Skin of body (tissue), 2 donors: ENCODE data around the gene SLC10A7. TPM values are rescaled to one million over a fixed set of nuclear protein-coding genes. Genes with fewer than 3 reads are reported as not detected.

Experiments used
- DNase-seq: peaks from one replicate; lab custom pipeline; 2025; lab: John Stamatoyannopoulos, UW
- total RNA-seq: library from RNA; depleted of rRNA; stranded (reverse); fragments of >200 nt; gene quantifications from one replicate; pipeline ENCODE4 v1.2.3, GENCODE V29; 2014

Gene SLC10A7
- total RNA-seq, 1 donor from 2014 or later, result 19.6 TPM

GRCh38 chr4:146263793-146264192 is 257.9 kb downstream of the SLC10A7 start:
- no peak for DNase-seq

GRCh38 chr4:146261041-146261440 is 260.7 kb downstream of the SLC10A7 start:
- DNase-seq, result no peak

GRCh38 chr4:146260521-146260920 is 261.2 kb downstream of the SLC10A7 start:
- no peak for DNase-seq

DNA sequence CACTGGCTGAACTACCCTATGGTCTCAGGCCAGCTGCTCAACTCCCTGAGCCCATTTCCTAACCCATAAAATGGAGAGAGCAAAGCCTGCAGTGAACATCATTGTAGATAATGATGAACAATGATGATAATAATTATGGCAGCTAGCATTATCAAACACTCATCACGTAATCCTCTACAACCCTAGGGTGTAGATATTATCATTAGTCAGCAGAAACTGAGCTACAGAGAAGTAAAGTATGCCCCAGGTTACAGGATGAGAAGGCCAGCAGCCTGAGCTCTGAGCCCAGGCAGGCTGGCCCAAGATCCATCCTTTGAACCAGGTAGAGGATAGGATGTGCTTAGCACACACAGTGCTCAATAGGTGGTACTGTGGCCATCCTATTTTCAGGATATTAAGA is 264.2 kb downstream of the SLC10A7 start:
- no peak for DNase-seq

DNA sequence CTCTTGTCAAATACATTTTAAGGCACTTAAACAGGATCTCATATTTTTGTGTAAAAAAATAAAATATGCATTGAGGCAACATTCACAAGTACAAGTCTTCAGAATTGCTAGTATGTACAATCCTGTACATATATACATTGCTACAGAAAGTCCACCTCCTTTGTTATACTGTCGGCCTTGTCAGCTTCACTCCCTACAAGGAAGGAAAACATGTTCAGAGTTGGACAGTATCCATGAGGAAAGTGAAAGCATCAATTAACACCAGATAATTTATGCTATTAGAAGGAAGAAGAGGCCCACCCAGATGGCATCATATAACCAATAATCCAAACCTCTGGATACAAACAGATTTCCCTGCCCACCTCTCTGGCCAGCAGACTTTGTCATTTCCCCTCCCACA is 265.4 kb downstream of the SLC10A7 start:
- DNase-seq, result no peak

- DNase-seq, result no peak
These were observed 265.9 kb downstream of the SLC10A7 start for GRCh38 chr4:146255874-146256273.

- DNase-seq, result peak; percentile 3
These were observed 266.3 kb downstream of the SLC10A7 start for GRCh38 chr4:146255463-146255862.

DNA sequence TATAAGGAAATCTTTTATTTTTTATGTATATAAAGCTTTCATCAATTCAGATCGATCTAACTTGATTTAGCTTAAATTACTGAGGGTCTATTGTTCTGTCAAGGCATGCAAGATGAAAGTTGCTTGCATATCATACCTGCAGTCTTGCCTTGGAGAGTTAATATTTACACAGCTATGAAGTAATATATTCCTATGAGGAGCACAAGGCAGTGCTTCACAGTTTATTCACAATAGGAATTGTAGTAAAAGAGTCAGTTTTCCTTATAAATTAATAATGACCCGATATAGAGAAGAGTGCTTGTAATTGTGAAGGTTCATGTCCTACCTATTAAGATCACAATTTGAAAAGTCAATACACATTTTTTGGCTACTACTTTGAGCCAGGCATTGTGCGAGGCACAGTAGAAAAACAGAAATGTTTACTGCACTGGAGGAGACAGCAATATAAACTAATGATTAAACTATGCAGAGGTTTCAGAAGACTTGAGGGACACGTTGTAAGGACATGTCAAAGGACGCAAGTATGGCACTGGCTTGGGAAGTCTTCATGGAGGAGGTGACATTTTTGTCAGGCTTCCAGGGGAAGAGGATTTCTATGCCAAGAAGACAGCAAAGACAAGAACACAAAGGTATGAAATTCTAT is 268.6 kb downstream of the SLC10A7 start:
- DNase-seq, result no peak

DNA sequence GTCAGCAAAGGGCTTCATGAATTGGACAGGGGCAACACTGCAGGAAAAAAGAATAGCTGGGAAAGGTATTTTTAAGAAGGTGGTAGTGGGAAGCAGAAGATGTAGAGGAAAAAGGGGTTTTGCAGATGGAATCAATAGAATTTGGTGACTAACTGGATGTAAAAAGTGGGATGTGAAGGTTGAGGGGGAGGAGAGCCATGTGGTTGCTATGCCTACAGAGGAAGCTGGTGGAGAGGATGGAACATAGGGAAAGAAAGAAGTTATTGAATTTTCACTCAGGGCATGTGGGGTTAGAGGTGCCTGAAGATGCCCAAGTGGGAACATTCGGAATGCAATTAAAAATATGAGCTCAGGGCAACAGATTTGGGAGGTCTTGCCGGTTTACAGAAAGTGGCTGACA is 274.4 kb downstream of the SLC10A7 start:
- no peak for DNase-seq

GRCh38 chr4:146246381-146246780 is 275.4 kb downstream of the SLC10A7 start:
- peak; percentile 41 for DNase-seq

DNA sequence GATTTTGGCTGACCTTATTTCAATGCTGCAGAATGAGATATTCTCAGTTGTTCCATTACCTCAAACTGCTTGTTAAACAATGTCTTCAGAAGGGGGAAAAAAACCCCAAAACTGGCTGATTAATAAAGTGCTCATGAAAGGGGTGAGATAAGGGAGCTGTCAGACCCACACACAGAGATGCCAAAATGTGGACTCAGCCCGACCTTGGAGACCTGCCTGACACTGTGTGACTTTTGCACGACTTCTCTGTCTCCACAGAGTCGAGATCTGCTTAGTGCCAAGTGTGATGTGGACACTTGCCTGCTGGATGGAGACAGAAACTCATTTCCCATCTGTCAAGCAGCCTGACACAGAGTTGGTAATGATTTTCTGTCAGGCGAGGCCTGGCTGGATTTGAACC is 275.9 kb downstream of the SLC10A7 start:
- DNase-seq, result peak; percentile 81

DNA sequence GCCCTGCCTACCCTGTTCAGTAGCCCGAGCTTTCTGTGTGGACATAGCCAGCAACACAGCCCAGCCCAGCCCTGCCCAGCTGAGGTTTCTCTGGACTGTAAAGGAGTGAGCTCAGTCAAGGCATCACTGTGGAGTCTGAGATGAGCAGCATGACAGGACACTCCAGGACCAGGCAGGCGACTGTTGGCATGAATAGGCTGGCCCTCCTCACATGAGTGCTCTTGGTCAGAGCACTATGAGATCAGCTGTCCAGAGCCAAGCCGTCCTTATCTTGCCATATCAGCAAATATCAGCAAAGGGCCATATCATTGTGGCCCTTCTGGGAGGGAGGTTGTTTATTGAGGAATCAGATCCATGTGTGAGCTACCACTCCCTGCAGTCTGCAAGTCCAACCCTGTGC is 276.5 kb downstream of the SLC10A7 start:
- DNase-seq, result peak; percentile 33

DNA sequence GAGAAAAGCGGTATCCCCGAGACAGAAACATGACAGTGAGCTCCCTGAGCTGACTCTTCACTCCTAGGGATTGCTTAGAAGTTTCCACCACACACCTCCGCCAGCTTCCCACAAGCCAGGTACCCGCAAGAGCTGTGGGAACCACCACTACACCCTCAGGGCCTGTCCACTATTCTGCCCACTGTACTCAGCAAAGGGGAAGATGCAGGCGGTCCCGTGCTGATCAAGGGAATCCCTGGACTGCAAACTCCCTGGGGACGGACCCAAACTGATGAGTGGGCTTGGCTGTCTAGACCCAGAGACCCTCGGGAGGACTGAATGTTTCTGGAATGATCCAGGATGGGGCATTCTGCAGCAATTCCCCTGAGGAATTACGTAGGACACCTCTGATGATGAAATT is 277.2 kb downstream of the SLC10A7 start:
- DNase-seq, result no peak

DNA sequence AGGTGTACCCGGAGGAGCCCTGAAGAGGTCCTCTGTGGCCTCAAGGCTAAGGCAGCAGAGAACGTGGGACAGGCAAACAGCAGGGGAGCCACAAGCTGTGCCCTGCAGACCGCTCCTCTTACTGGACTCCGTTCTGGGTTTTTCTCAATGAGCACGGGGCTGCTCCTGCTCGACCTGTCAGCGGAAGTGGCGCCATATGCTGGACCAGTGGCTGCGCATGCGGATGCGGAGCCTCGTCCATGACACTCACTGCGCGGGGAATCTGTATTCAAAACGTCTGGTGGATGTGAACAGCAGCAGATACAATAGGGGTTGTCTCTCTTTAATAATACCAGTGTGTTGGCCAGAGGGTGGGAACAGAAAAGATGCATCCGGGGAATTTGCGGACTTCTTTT is 277.9 kb downstream of the SLC10A7 start:
- DNase-seq, result no peak

- no peak for DNase-seq
These were observed 278.4 kb downstream of the SLC10A7 start for GRCh38 chr4:146243141-146243882.

DNA sequence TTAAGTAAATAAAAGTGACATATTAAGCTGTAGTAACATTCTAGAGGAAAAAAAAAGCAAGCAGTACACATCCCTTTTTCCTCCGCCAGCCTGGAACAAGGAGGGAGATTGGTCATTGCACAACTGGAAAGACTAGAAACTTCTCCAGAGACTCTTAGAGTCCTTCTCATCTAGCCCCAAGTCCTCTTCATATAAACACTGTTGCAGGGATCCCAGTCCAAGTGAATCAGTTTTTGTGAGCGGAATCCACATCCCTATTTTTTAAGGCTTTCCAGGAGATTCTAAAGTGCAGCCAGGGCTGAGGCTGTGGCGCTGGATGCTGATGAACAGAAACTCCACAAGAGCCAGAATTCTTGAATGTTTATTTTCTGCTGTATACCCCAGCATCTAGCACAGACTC is 283.6 kb downstream of the SLC10A7 start:
- DNase-seq, result peak; percentile 61

GRCh38 chr4:146237092-146237491 is 284.6 kb downstream of the SLC10A7 start:
- no peak for DNase-seq

GRCh38 chr4:146236216-146236615 is 285.5 kb downstream of the SLC10A7 start:
- DNase-seq, result peak; percentile 20

DNA sequence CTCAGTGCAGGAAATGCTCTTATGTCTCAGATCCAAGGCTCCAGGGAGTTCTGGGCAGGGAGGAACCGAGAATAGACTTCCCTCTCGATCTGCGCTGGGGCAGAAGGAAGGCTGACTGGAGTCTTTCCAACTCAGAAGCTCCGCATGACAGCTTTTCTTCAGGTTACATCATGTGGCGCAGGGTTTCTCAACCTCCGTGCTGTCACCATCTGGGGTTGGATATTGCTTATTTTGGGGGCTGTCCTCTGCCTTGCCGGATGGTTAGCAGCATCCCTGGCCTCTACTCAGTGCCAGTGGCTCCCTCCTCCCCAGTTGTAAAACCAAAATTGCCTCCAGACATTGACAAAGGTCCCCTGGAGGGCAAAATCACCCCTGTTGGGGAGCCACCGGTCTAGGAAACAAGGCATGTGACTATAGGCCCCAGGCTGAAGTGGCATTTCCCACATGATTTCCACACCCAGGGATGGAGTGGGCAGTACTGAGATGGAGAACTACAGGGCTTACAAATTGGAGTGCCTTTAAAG is 286.0 kb downstream of the SLC10A7 start:
- no peak for DNase-seq

GRCh38 chr4:146232131-146232722 is 289.5 kb downstream of the SLC10A7 start:
- no peak for DNase-seq

DNA sequence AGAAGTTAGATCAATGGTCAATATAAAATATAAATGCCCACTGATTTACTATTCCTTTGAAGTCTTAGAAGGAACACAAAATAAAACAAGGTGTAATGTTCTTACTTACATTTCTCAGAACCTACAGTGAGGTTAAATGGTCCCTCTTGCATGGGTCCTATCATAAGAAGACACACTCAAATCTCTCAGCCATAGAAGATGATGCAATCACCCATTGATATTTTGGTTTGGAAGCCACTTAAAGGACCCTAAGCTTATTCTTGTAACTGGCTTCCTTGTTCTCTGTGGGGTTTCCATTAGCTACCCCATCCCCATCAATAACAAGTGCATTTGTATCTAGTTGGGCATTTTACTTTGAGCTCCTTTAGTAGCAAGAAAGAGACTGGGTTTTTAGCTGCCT is 292.3 kb downstream of the SLC10A7 start:
- no peak for DNase-seq

DNA sequence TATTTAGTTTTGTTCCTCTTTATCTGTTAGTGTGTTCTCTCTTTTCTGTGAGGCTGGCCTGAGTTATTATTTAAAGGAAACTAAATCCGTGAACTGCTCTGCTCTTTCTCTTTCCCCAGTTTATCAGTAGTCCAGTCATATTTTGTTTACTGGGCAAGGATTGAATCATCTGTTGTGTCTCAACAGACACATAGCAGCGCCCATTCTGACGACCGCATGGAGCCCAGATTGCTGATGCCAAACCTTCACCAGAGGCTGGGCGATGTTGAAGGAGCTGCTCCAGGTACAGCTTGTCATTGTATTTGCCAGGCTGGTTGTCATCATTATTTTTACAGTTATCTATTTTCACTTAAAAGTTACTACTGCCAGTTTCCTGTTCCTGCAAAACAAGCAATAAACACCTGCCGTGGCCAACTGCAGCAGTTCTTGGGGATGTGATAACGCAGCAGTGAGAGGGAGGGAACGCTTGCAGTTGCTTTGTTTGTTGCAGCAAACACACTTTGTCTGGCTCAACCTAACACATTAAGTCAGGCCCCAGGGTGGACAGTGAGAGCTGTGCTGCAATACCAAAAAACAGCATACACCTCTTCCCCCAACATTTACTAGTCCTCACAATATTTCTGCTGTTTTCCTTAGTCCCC is 297.3 kb downstream of the SLC10A7 start:
- no peak for DNase-seq
